Activated T-cell treated with anti-CD3 and anti-CD28 coated beads for 4 hours (primary cell): Measurements from ENCODE around the gene MYOC.
"Not testable (repeated sequence)": the region's sequence is repeated elsewhere in the genome, so short reads cannot be mapped to it uniquely, and the experiment has no call there.

ENCODE experiments used
- DNase-seq: peaks from one replicate; pipeline ENCODE4 v3.0.0-alpha.2; 2020

Gene MYOC

DNA sequence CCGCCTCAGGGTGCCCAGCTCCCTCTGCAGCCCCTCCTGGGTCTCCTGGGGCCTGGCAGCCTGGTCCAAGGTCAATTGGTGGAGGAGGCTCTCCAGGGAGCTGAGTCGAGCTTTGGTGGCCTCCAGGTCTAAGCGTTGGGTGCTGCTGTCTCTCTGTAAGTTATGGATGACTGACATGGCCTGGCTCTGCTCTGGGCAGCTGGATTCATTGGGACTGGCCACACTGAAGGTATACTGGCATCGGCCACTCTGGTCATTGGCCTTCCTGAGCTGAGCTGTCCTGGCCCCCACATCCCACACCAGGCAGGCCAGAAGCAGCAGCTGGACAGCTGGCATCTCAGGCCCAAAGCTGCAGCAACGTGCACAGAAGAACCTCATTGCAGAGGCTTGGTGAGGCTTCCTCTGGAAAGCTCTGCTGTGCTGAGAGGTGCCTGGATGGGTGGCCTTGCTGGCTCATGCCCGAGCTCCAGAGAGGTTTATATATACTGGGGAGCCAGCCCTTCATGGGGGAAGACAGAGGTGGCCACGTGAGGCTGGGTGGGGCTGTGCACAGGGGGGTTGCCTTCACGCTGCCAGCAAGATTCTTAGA lies at the start of gene MYOC:
Gene MYOC (minus strand): TSS at position 455 of the 589 bp plus-strand sequence. CDS start 77 bp downstream, at position 378.
- DNase-seq, result no peak

- DNase-seq, result no peak
Measured at GRCh38 chr1:171699531-171699930, 47.0 kb upstream of the MYOC start.

- not testable (repeated sequence) for DNase-seq
Measured at GRCh38 chr1:171695772-171696171, 43.3 kb upstream of the MYOC start.

GRCh38 chr1:171693541-171693940 lies 41.1 kb upstream of the MYOC start:
- DNase-seq, result not testable (repeated sequence)

DNA sequence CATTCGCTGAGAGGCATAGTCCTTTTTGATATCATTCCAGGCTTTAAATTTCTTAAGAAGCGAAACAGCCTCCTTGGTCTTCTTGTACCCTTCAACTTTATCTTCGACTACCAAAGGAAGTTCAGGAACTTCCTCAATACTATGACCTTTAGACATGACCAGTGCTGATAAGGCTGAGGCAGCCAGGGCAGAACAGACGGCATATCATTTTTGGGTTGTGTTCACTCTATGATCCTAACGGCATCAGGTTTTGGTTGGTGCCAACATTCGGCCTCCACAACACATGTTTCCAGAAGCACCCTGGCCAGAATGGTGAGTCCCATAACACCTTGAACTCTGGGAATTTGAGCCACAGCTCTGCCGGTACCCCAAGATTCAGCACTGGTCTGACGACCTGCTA lies 31.4 kb upstream of the MYOC start:
- no peak for DNase-seq

DNA sequence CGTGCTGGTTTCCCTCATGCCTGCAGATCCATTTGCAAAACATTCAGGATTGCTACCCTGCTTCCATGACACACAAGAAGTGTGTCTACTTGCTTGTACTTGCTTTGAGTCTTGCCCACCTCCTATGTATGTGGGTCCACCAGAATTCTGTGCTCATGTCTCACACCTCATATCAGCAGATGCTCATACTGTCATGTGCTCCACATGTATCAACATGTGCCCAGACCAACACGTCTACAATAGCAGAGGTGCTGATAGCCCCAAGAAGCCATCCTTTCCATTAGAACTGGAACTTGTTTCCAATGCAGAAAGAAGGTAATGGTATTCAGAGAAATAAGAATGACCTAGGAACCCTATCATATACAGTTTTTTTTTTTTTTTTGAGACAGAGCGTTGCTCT lies 27.9 kb upstream of the MYOC start:
- DNase-seq, result no peak

- no peak for DNase-seq
Measured at GRCh38 chr1:171676823-171677222, 24.3 kb upstream of the MYOC start.

GRCh38 chr1:171674431-171675405 lies 22.2 kb upstream of the MYOC start:
- DNase-seq, result no peak

DNA sequence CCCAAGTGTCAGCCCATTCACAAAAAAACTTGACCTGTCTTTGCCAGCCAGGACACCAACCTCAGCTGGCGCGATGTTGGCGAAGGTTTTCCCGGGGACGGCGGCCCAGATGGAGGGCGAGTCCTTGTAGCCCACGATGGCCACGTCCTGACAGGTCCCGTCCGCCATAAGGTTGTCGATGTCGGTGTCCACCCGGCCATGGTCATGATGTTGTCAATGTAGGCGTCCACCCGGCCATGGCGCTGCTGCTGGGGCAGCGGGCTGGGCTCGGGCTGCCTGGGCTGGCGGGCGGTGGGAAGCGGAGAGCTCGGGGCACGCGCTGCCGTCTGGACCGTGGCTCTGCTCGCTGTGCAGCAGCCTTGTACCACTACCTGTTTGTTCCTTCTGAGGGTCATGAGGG lies 18.3 kb upstream of the MYOC start:
- DNase-seq, result no peak

- no peak for DNase-seq
Measured at GRCh38 chr1:171668372-171668771, 15.9 kb upstream of the MYOC start.

DNA sequence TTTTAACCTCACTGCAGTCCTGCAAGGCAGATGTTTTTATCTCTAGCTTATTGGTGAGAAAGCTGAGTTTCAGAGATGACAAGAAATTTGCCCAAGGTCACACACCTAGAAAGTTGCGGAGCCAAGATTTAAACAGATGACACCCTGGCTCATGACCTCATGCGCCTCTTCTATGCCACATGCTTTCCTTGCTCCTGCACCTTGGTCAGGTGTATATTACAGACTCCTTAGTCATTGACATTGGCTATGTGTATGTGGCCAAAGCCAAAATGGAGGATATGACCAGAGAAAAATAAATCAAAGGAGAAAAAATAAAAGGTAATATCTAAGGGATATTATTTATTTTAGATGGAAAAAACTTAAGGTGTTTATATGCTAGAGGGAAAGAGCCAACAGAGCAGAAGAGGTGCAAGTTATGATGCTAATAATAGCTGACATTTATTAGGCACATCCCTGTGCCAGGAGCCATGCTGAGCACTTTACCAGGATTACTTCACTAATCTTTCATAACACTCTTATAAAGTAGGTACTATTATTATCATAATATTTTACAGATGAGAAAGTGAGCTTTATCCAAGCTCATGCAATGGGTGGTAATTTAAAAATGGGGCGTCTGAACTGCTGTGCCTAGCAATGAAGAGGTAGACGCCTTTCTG lies 13.8 kb upstream of the MYOC start:
- no peak for DNase-seq

DNA sequence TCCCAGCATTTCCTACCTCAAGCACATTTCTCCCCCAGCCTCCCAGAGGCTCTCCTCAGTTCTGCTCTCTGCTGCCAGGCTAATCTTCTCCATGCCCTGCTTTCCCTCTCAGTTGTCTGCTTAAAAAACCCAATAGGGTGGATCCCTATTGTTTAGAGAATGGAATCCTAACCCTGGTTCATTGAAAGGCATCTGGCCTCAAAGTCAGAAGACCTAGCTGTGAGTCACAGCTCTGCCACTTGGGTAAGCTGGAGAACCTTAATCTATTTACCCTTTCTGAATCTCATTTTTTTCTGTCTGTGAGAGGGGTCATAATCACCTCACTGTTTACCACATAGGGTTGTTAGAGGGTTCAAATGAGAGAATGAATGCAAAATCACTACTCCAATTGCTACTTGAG lies 12.5 kb upstream of the MYOC start:
- no peak for DNase-seq

- DNase-seq, result no peak
Measured at GRCh38 chr1:171663854-171664575, 11.5 kb upstream of the MYOC start.

DNA sequence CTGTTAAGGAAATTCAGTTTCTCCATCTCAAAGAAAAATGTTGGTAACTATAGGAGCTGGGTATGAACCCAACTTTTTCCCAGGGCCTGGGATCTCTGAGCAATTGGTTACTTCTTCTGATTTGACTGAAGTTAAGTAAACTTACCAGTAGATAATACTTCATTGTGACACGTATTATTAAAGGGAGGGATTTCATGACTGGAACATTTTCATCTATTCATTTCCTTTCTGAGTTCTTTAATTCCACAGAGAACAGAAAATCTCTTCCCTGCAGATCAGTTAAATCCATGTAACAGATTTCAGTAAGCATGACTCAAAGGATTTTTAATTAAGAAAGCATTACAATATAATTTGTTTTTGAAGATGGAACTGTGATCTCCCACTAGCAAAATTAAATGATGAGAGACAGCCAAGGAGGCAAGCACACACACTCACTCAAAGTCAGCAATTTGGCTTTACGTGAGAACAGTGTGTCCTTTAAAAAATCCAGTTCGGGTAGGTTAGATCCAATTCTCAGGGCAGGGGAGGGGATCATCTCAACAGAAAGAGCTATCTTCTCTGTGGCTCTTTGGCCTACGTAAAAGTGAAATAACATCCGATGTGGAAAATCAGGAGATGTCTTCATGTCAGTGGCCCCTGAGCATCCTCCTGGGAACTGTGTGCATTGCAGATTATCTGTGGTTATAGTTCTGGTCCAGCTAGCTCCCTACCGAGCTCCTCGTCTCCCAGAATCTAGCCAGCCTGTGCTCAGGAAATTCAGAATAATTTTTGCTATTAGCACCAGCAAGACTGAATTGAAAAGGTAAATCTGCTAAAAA lies 10.8 kb upstream of the MYOC start:
- DNase-seq, result no peak

DNA sequence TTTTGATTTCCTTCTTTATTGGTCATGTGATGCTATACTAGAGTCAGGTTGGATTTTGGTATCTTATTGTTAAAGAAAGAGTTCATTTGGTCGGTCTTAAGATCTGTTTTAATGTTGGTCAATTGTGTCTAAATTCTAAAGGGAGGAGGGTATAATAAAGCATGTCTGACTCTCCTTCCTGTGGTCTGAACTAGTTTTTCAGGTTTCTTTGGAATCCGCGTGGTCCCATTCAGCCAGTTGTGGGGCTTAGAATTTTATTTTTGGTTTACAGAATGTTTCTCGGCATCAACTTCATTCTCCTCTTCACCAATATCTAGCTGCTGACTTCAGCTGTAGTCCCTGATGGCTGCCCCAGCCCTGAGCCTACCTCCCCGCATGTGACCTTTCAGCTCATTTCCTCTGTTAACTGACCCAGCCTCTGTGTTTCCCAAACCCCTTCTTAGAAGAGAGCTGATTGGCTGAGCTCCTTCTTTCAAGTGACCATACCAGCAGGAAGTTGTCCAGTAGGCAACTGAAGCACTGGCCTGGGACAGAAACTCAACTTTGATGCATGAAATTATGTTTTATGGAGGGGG lies 8.7 kb upstream of the MYOC start:
- DNase-seq, result no peak

DNA sequence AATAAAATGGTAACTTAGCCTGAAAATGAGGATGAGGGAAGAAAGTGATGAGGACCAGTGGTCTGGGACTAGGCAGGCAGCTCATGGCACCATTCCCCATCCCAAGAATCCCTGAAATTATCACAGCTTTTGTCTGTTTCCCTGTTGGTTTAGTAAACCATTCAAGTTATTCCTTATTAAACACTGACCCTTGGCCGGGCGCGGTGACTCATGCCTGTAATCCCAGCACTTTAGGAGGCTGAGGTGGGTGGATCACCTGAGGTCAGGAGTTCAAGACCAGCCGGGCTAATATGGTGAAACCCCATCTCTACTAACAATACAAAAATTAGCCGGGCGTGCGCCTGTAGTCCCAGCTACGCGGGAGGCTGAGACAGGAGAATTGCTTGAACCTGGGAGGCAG lies 3.7 kb upstream of the MYOC start:
- DNase-seq, result not testable (repeated sequence)

GRCh38 chr1:171655746-171656116 lies 3.2 kb upstream of the MYOC start:
- no peak for DNase-seq

- DNase-seq, result peak; percentile 59
Measured at GRCh38 chr1:171654942-171655745, 2.7 kb upstream of the MYOC start.

DNA sequence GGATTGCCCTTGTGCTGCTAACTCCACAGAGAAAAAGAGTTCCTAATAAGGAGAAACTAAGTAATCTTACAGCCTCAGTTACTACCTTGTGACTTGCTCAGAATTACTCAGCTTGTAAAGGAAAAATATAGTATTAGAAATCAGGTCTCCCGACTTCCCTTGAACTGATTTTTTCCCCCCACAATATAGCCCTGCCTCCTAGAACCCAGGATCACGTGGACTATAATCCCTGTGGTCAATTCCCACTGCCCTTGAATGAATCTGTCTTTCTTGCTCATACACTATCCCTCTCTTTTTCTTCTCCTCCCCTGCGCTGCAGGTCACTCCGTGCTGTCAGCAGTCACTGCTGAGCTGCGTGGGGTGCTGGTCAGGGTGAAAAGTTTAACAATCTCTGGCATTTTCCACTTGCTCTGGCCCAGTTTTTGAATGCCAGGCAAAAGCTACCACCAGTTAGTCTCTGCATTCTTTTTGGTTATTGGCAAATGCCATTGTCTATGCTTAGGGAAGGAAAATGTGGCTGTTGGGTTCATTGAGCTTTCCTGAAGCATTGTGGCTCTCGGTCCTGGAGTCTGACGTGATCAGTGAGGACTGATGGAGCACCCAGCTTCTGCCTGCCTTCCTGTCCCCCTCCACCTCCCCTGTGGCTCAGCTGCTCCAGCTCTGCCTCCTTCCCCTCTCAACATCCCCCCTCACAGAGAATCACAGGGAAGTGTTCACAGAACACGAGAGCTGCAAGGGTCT lies 1.9 kb upstream of the MYOC start:
- DNase-seq, result no peak

DNA sequence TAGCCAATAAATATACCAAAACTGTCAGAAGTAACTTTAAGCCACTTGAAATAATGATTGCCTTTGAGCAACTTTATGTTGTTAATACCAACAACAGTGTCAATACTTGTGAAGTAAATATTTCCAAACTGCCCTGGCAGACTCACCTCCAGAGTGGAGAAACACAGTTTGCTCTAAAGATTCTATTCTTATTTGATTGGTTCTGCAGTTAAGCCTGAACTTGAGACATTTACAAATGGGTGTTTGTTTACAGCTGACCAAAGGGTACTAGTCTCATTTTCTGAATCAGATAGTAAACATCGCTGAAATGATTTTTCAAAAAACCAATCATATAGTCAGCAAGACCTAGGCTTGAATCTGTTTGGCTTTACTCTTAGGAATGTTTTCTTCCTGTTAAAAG lies 1.3 kb upstream of the MYOC start:
- DNase-seq, result no peak
